Measurements from ENCODE around the gene APOL2. TPM values are rescaled to one million over a fixed set of nuclear protein-coding genes. Genes with fewer than 3 reads are reported as not detected.

The APOL2 gene
- polyA plus RNA-seq, 1 donor (not counting 4 experiments of a cell fraction or from before 2014, with no cell fraction given), result 8.9 TPM

- Histone ChIP-seq H3K9me1 (ENCODE audit: control insufficient read depth, extremely low read depth, insufficient read depth, low read length) (no peaks in the 10 kb centered on the region), H2AFZ (ENCODE audit: control insufficient read depth, low read length) (no peak overlapping the region), H4K20me1 (ENCODE audit: control insufficient read depth, extremely low read depth, insufficient read depth, low read length) (no peaks in the 10 kb centered on the region), H3K9me3 (ENCODE audit: control insufficient read depth, low read depth, low read length) (no peaks in the 10 kb centered on the region), H3K9ac (ENCODE audit: control insufficient read depth, extremely low read depth, insufficient read depth, low read length) (no peak overlapping the region), H3K79me2 (ENCODE audit: control insufficient read depth, insufficient read depth, low read length) (no peaks in the 10 kb centered on the region), H3K4me3 (ENCODE audit: control insufficient read depth in 2 of 3, extremely low read depth in 1 of 3, insufficient read depth in 2 of 3, low read depth in 1 of 3, low read length in 3 of 3) (no peak overlapping the region), H3K4me1 (ENCODE audit: control insufficient read depth, extremely low read depth, insufficient read depth, low read length) (no peaks in the 10 kb centered on the region), H3K4me2 (ENCODE audit: control insufficient read depth, extremely low read depth, insufficient read depth, low read depth, low read length) (no peak overlapping the region), H3K36me3 (ENCODE audit: control insufficient read depth in 2 of 2, extremely low read depth in 1 of 2, insufficient read depth in 2 of 2, low read length in 2 of 2) (no peaks in the 10 kb centered on the region), H3K27me3 (ENCODE audit: control insufficient read depth, extremely low read depth, insufficient read depth, low read length) (peaks cover 8% of the 10 kb centered on the region), H3K27ac (ENCODE audit: control insufficient read depth, insufficient read depth, low read length) (no peak overlapping the region)
- no peak for FAIRE-seq
- TF ChIP-seq, protein P1, sequence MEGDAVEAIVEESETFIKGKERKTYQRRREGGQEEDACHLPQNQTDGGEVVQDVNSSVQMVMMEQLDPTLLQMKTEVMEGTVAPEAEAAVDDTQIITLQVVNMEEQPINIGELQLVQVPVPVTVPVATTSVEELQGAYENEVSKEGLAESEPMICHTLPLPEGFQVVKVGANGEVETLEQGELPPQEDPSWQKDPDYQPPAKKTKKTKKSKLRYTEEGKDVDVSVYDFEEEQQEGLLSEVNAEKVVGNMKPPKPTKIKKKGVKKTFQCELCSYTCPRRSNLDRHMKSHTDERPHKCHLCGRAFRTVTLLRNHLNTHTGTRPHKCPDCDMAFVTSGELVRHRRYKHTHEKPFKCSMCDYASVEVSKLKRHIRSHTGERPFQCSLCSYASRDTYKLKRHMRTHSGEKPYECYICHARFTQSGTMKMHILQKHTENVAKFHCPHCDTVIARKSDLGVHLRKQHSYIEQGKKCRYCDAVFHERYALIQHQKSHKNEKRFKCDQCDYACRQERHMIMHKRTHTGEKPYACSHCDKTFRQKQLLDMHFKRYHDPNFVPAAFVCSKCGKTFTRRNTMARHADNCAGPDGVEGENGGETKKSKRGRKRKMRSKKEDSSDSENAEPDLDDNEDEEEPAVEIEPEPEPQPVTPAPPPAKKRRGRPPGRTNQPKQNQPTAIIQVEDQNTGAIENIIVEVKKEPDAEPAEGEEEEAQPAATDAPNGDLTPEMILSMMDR (optimal IDR thresholded peaks at IDR 0.05 in 1 of 3, IDR thresholded peaks at IDR 0.05 in 1 of 3, conservative IDR thresholded peaks at IDR 0.05 in 1 of 3; ENCODE audit: extremely low read depth in 1 of 3, insufficient read depth in 2 of 3, low read length in 3 of 3), result no peak
- dilution Hi-C loops (cut with MboI; ENCODE audit: extremely low pct_ligation_motif_present, low sequenced_read_pairs), result no loop called here
- DNase-seq (ENCODE audit: low read depth, low spot score), result no peak
Observed at GRCh38 chr22:36196254-36197064, 42.9 kb downstream of the APOL2 start.

GRCh38 chr22:36194971-36195370 is 44.4 kb downstream of the APOL2 start:
- DNase-seq (ENCODE audit: low read depth, low spot score), result no peak
- H2AFZ ChIP-seq (ENCODE audit: control insufficient read depth, low read length), result no peak overlapping the region
- no peak overlapping the region for H3K4me2 ChIP-seq (ENCODE audit: control insufficient read depth, extremely low read depth, insufficient read depth, low read depth, low read length)
- no peaks in the 10 kb centered on the region for H3K4me1 ChIP-seq (ENCODE audit: control insufficient read depth, extremely low read depth, insufficient read depth, low read length)
- no peaks in the 10 kb centered on the region for H4K20me1 ChIP-seq (ENCODE audit: control insufficient read depth, extremely low read depth, insufficient read depth, low read length)
- H3K79me2 ChIP-seq (ENCODE audit: control insufficient read depth, insufficient read depth, low read length), result no peaks in the 10 kb centered on the region
- H3K9me1 ChIP-seq (ENCODE audit: control insufficient read depth, extremely low read depth, insufficient read depth, low read length), result no peaks in the 10 kb centered on the region
- dilution Hi-C loops (cut with MboI; ENCODE audit: extremely low pct_ligation_motif_present, low sequenced_read_pairs), result no loop called here
- H3K27me3 ChIP-seq (ENCODE audit: control insufficient read depth, extremely low read depth, insufficient read depth, low read length), result peaks cover 11% of the 10 kb centered on the region
- no peak overlapping the region for H3K4me3 ChIP-seq (ENCODE audit: control insufficient read depth in 2 of 3, extremely low read depth in 1 of 3, insufficient read depth in 2 of 3, low read depth in 1 of 3, low read length in 3 of 3)
- H3K9me3 ChIP-seq (ENCODE audit: control insufficient read depth, low read depth, low read length), result no peaks in the 10 kb centered on the region
- H3K9ac ChIP-seq (ENCODE audit: control insufficient read depth, extremely low read depth, insufficient read depth, low read length), result no peak overlapping the region
- FAIRE-seq, result peak; percentile 76
- H3K27ac ChIP-seq (ENCODE audit: control insufficient read depth, insufficient read depth, low read length), result no peak overlapping the region
- no peaks in the 10 kb centered on the region for H3K36me3 ChIP-seq (ENCODE audit: control insufficient read depth in 2 of 2, extremely low read depth in 1 of 2, insufficient read depth in 2 of 2, low read length in 2 of 2)
- TF ChIP-seq, protein P1 (optimal IDR thresholded peaks at IDR 0.05 in 1 of 3, IDR thresholded peaks at IDR 0.05 in 1 of 3, conservative IDR thresholded peaks at IDR 0.05 in 1 of 3; ENCODE audit: extremely low read depth in 1 of 3, insufficient read depth in 2 of 3, low read length in 3 of 3), result peak in 2 of 3 experiments; percentile 65 to 72
- no peak for TF ChIP-seq EZH2 (IDR thresholded peaks at IDR 0.05; ENCODE audit: low read length)

Data from keratinocyte (primary cell).